Tibial nerve (tissue), 4 donors: Measurements from ENCODE around the gene PCID2. TPM values are rescaled to one million over a fixed set of nuclear protein-coding genes. Genes with fewer than 3 reads are reported as not detected.

Source experiments
- DNase-seq, 2 donors: peaks; one replicate each; pipeline ENCODE4 v3.0.0-alpha.2; 2019; ENCODE audit warnings: low spot score in 2 of 2
- H3K27ac ChIP-seq, 4 donors: fragments of 200-600 bp; sonication (generic) in 3 of 4; one replicate each; pipeline ENCODE4 v1.5.1; 2017 to 2019; ENCODE audit warnings: mild to moderate bottlenecking in 1 of 4
- H3K27me3 ChIP-seq, 2 donors: fragments of 200-600 bp; sonication (generic) in 1 of 2; one replicate each; pipeline versions ENCODE4 v1.5.1 to v1.6.0; 2017 to 2019
- H3K36me3 ChIP-seq, 3 donors: fragments of 200-600 bp; sonication (generic); one replicate each; pipeline ENCODE4 v1.5.1; 2018 to 2019
- H3K4me1 ChIP-seq, 4 donors: fragments of 200-600 bp; sonication (generic) in 3 of 4; one replicate each; pipeline ENCODE4 v1.5.1; 2017 to 2019
- H3K4me3 ChIP-seq, 4 donors: fragments of 200-600 bp; sonication (generic) in 3 of 4; one replicate each; pipeline ENCODE4 v1.5.1; 2017 to 2019; ENCODE audit warnings: mild to moderate bottlenecking in 1 of 4, moderate library complexity in 1 of 4
- H3K9me3 ChIP-seq, 4 donors: fragments of 200-600 bp; sonication (generic) in 3 of 4; one replicate each; pipeline ENCODE4 v1.5.1; 2017 to 2019
- EP300 ChIP-seq, 2 donors: sonication (generic); formaldehyde crosslinking; IDR thresholded peaks; one replicate each; pipeline ENCODE4 v1.6.1; 2017; ENCODE audit warnings: antibody characterized with exemption in 2 of 2, mild to moderate bottlenecking in 1 of 2
- POLR2A ChIP-seq, 2 donors: fragments of 450-650 bp; IDR thresholded peaks; one replicate each; pipeline ENCODE4 v1.6.1; 2017; ENCODE audit warnings: antibody characterized with exemption in 2 of 2, mild to moderate bottlenecking in 2 of 2, moderate library complexity in 2 of 2
- WGBS, 2 donors: methylation state at CpG; one replicate each; pipeline ENCODE4 v1.1.5; 2018; 5-methylcytosine and 5-hydroxymethylcytosine counted together
- total RNA-seq, 4 donors: library from RNA; depleted of rRNA; stranded (reverse); fragments of >200 nt; gene quantifications; one replicate each; pipeline ENCODE4 v1.1.0, GENCODE V29; 2016
- TF ChIP-seq, protein P1 (sequence below), 5 experiments: fragments of 200-600 bp in 3 of 5; fragments of 450-650 bp in 2 of 5; sonication (generic) in 3 of 5; IDR thresholded peaks; one replicate each; pipeline ENCODE4 v1.5.1; 2016 to 2019; ENCODE audit warnings: antibody characterized with exemption in 5 of 5, mild to moderate bottlenecking in 3 of 5, moderate library complexity in 2 of 5

Gene PCID2
- total RNA-seq, 4 donors from 2014 or later: 38.6 to 61.5 (median 49.5) TPM

DNA sequence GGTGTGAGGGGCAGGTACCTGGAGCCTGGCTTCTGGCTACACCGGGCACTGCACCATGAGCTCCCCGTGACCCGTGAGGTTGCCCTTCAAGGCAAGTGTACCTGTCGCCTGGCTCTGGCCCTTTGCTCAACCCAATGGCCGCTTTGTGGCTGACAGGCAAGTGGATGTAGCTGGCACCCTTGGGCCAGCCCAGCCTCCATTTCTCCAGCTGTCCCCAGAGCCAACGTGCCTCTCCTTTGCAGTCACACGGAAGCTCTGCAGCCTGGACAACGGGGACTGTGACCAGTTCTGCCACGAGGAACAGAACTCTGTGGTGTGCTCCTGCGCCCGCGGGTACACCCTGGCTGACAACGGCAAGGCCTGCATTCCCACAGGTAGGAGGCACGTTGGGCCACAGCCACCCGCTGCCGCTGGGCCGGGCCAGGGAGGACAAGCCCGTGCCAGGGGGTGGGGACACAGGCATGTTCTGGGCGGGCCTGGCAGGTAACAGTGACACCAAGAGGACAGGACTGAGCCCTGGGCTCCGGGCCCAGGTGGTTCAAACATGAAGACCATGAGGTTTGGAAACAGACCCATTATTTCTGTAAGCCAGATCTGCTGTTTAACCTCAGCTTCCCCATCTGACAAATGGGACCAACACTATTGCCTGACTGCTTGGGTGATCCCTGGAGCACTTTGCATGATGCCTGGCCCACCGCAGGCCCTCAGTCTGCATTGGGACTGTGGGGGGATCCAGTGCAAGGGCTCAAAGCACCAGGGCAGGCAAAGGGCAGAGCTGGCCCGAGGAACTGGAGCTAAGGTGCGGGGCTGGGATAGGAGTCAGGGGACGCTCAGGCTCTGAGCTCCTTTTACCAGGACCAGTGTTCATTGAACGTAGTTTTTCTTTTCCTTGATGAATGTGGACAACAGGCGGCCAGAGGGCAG, 67.5 kb downstream of the PCID2 start:
- Histone ChIP-seq H3K9me3 (no peaks in the 10 kb centered on the region), H3K27ac (no peak overlapping the region), H3K36me3 (peaks cover 0 to 19% (median 0%) of the 10 kb centered on the region in 3 donors), H3K27me3 (peaks cover 0 to 5% of the 10 kb centered on the region in 2 donors), H3K4me1 (no peaks in the 10 kb centered on the region), H3K4me3 (no peak overlapping the region)
- DNase-seq: no peak
- WGBS, 2 donors: 90 to 92% methylated on average over 24 to 26 of the region's 26 CpGs
- TF ChIP-seq POLR2A (IDR thresholded peaks at IDR 0.05): no peak
- TF ChIP-seq, protein P1, sequence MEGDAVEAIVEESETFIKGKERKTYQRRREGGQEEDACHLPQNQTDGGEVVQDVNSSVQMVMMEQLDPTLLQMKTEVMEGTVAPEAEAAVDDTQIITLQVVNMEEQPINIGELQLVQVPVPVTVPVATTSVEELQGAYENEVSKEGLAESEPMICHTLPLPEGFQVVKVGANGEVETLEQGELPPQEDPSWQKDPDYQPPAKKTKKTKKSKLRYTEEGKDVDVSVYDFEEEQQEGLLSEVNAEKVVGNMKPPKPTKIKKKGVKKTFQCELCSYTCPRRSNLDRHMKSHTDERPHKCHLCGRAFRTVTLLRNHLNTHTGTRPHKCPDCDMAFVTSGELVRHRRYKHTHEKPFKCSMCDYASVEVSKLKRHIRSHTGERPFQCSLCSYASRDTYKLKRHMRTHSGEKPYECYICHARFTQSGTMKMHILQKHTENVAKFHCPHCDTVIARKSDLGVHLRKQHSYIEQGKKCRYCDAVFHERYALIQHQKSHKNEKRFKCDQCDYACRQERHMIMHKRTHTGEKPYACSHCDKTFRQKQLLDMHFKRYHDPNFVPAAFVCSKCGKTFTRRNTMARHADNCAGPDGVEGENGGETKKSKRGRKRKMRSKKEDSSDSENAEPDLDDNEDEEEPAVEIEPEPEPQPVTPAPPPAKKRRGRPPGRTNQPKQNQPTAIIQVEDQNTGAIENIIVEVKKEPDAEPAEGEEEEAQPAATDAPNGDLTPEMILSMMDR (IDR thresholded peaks at IDR 0.05): no peak
- TF ChIP-seq EP300 (IDR thresholded peaks at IDR 0.05): no peak

DNA sequence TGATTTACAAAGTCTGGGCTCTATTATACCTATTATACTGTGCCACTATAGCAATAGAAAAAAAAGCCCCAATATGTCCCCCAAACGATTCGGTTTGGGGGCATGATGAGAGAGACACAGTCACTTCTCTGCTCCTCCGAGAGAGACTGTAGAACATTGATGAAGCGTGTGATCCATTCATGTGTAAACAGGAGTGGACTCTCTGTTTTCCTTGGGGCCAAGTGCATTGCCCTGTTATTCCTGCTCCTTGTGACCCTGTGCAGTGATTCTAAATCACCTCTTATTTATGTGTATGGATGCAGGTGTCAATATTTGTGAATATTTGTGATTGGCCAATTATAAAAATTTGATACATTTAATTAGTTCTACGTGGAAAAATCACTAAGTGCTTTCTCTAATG, 68.9 kb downstream of the PCID2 start:
- peaks cover 0 to 19% (median 0%) of the 10 kb centered on the region in 3 donors for H3K36me3 ChIP-seq
- no peak for DNase-seq
- H3K4me3 ChIP-seq: no peak overlapping the region
- no peak overlapping the region for H3K27ac ChIP-seq
- no peaks in the 10 kb centered on the region for H3K4me1 ChIP-seq
- H3K9me3 ChIP-seq: no peaks in the 10 kb centered on the region
- peaks cover 0 to 5% of the 10 kb centered on the region in 2 donors for H3K27me3 ChIP-seq
- WGBS, 2 donors: 76 to 78% methylated on average over 5 of the region's 5 CpGs
- TF ChIP-seq POLR2A (IDR thresholded peaks at IDR 0.05): no peak

DNA sequence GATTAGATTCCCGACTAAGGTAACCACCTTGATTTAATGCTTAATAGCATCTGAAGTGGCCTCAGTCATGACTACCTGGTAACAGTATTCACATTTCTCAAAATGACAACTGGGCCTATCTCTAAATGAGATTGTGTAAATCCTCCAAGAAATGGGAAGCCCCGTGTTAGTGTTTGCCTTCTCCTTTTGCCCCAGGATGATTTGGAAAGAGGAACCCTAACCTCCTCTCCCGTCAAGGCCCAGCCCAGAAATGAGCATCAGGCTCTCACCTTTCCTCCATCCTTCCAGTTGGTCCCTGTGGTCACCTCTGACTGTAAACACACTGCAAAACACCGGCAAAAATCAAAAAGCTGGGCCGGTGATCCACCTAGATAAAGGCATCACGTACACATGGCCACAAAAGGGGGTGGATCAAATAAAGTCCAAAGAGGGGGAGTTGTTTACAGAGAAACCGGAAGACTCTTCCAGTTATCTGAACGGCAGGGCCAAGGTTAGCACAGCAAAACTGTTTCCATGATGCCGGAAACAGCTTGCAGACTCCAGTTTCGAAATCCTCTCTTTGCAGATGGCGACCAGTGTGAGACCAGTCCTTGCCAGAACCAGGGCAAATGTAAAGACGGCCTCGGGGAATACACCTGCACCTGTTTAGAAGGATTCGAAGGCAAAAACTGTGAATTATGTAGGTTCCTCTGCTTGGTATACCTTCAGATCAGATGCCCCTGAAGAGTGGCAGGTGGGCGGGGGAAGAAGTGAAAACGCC, 69.5 kb downstream of the PCID2 start:
- no peaks in the 10 kb centered on the region for H3K4me1 ChIP-seq
- 83 to 88% methylated on average over 16 of the region's 16 CpGs for whole genome bisulfite sequencing, 2 donors
- no peak for DNase-seq
- H3K9me3 ChIP-seq: no peaks in the 10 kb centered on the region
- H3K36me3 ChIP-seq: peaks cover 0 to 14% (median 0%) of the 10 kb centered on the region in 3 donors
- TF ChIP-seq POLR2A (IDR thresholded peaks at IDR 0.05): no peak
- TF ChIP-seq EP300 (IDR thresholded peaks at IDR 0.05): no peak
- TF ChIP-seq, protein P1 (IDR thresholded peaks at IDR 0.05): no peak
- H3K27ac ChIP-seq: no peak overlapping the region
- H3K4me3 ChIP-seq: no peak overlapping the region
- peaks cover 0 to 2% of the 10 kb centered on the region in 2 donors for H3K27me3 ChIP-seq

DNA sequence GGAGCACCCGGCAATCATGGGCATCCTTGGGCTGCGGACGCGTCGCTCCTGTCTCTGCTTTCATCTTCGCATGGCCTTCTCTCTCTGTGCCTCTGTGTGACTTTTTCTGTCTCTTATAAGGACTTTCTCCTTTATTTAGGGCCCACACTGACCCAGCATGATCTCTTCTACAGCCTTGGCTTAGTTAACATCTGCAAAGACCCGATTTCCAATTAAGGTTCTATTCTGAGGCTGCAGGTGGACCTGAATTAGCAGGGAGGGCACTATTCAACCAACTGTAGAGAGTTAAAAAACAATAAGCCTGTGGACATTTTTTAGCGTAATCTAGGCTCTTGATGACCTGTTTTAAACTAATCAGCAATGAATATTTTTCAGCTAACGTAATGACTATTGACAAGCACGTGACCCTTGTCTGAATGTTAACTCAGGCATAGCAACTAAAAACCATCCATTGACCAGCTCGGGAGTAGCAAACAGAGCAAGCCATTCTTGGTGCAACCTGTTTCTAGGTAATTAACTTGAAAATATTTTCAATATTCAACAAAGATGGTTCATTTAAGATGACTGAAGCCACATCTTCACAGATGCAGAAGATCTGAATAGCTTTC, 70.7 kb downstream of the PCID2 start:
- no peak for DNase-seq
- no peak overlapping the region for H3K27ac ChIP-seq
- no peaks in the 10 kb centered on the region for H3K4me1 ChIP-seq
- H3K4me3 ChIP-seq: no peak overlapping the region
- no peaks in the 10 kb centered on the region for H3K27me3 ChIP-seq
- peaks cover 0 to 7% (median 0%) of the 10 kb centered on the region in 3 donors for H3K36me3 ChIP-seq
- no peak for TF ChIP-seq POLR2A (IDR thresholded peaks at IDR 0.05)
- no peak for TF ChIP-seq EP300 (IDR thresholded peaks at IDR 0.05)
- TF ChIP-seq, protein P1 (IDR thresholded peaks at IDR 0.05): no peak
- WGBS, 2 donors: 70 to 71% methylated on average over 11 of the region's 11 CpGs
- no peaks in the 10 kb centered on the region for H3K9me3 ChIP-seq

DNA sequence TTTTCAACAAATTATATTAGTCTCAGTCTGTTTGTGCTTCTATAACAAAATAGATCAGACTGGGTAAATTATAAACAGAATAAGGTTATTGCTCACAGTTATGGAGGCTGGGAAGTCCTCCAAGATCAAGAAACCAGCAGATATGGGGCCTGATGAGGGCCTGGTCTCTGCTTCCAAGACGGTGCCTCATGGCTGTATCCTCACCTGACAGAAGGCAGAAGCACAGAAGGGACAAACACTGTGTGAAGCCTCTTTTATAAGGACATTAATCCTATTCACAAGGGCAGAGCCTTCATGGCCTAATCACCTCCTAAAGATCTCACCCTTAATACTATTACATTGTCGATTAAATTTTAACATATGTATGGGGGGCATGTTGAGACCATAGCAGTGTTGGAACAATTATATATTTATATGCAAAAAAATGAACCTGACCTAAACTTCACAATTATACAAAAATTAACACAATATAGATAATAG, 73.1 kb downstream of the PCID2 start:
- no peak for DNase-seq
- H3K4me3 ChIP-seq: no peak overlapping the region
- no peak overlapping the region for H3K27ac ChIP-seq
- 78 to 81% methylated on average over 2 of the region's 2 CpGs for WGBS, 2 donors
- TF ChIP-seq, protein P1 (IDR thresholded peaks at IDR 0.05): no peak
- no peak for TF ChIP-seq POLR2A (IDR thresholded peaks at IDR 0.05)
- no peak for TF ChIP-seq EP300 (IDR thresholded peaks at IDR 0.05)
- no peaks in the 10 kb centered on the region for H3K9me3 ChIP-seq
- H3K27me3 ChIP-seq: peaks cover 0 to 5% of the 10 kb centered on the region in 2 donors
- no peaks in the 10 kb centered on the region for H3K4me1 ChIP-seq
- no peaks in the 10 kb centered on the region for H3K36me3 ChIP-seq
